ENCODE data around the gene CNST. TPM values are rescaled to one million over a fixed set of nuclear protein-coding genes. Genes with fewer than 3 reads are reported as not detected.
"Not testable (repeated sequence)": the region's sequence is repeated elsewhere in the genome, so short reads cannot be mapped to it uniquely, and the experiment has no call there.

CNST gene
- total and polyA plus RNA-seq, 2 of the 13 experiments (the other 11 are each of a cell fraction or from before 2014, with no cell fraction given), result 6.3 to 12.4 TPM

DNA sequence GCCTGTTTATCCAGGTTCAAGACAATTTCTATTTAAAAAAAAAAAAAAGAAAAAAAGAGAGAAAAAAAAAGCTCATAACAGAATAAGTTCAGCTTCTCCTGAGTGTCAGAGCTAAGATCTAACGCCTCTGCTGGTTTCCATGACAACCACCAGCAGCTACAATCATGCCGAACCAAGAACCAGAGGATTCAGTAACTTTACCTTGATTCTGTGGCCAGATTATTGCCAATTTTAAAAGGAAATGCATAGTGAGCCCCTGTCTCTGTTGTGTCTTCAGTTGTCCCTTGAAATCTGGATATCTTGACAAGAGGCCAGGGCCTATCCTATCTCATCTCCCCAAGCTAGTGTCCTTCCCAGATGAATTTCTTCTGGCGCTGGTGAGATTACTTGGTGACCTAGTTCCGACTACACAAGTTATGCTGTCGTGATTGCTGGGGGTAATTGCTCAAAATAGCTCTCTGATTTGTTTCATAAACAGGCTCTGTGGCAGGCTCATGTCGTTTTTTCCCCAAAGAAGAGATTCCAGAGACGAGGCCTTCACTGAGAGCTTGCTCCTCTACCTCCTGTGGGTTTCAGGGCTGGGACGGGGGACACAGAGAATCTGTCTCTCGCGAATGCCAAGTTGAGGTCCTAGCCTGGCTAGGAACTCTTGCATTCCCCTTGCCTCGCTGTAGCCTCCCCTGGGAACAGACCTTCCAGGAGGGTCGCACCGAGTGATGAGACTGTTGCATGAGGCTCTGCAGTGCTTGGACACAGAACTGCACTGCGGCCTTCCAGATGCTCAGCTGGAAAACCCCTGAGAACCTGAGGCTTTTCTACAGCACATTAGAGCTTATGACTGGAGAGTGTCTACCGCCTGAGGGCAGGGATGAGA, 125.6 kb downstream of the CNST start (continued):
- TF ChIP-seq ZSCAN30 (CRISPR knock-in tag; IDR thresholded peaks at IDR 0.05) (no peak), RBAK (CRISPR knock-in tag; IDR thresholded peaks at IDR 0.05) (no peak), ZNF562 (CRISPR knock-in tag; IDR thresholded peaks at IDR 0.05; ENCODE audit: borderline replicate concordance) (no peak), U2AF1 (optimal IDR thresholded peaks at IDR 0.05; ENCODE audit: low read depth, low read length) (no peak)
- TF ChIP-seq, protein P1, sequence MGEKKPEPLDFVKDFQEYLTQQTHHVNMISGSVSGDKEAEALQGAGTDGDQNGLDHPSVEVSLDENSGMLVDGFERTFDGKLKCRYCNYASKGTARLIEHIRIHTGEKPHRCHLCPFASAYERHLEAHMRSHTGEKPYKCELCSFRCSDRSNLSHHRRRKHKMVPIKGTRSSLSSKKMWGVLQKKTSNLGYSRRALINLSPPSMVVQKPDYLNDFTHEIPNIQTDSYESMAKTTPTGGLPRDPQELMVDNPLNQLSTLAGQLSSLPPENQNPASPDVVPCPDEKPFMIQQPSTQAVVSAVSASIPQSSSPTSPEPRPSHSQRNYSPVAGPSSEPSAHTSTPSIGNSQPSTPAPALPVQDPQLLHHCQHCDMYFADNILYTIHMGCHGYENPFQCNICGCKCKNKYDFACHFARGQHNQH (CRISPR knock-in tag; IDR thresholded peaks at IDR 0.05), result no peak

DNA sequence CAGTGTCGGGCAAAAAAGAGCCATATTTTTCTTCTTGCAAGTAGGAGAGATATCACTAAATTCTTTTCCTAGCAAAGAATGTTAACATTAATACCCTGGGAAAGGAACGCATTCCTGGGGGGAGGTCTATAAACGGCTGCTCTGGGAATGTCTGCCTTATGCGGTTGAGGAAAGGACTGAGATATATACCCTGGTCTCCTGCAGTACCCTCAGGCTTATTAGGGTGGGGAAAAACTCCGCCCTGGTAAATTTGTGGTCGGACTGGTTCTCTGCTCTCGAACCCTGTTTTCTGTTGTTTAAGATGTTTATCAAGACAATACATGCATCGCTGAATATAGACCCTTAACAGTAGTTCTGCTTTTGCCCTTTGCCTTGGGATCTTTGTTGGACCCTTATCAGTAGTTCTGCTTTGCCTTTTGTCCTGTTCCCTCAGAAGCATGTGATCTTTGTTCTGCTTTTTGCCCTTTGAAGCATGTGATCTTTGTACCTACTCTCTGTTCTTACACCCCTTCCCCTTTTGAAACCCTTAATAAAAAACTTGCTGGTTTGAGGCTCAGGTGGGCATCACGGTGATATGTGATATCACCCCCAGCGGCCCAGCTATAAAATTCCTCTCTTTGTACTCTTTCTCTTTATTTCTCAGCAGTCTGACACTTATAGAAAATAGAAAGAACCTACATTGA, 128.1 kb downstream of the CNST start:
- 63% methylated on average over 10 of the region's 10 CpGs for WGBS (ENCODE audit: low lambda C conversion rate)
- ATAC-seq; H4K20me1 ChIP-seq (ENCODE audit: insufficient read depth, low read length); H3K9me3 ChIP-seq (ENCODE audit: low read length); FAIRE-seq; H3K36me3 ChIP-seq (replicated peaks in 1 of 2; ENCODE audit: control insufficient read depth in 1 of 2, insufficient read depth in 2 of 2, low read length in 2 of 2); H3K79me2 ChIP-seq (ENCODE audit: insufficient read depth, low read length); POLR2A ChIA-PET; H3K27ac ChIP-seq (ENCODE audit: extremely low read length, insufficient read depth, low read length); in situ Hi-C loops (cut with HindIII; ENCODE audit: extremely low pct_ligation_motif_present, low pct_unique_long_range_greater_than_20kb); BruUV-seq (replicated peaks); H2AFZ ChIP-seq (ENCODE audit: low read length); H3K4me3 ChIP-seq (replicated peaks in 1 of 3; ENCODE audit: insufficient read depth in 1 of 3, low read depth in 2 of 3, low read length in 3 of 3); DNase-seq (ENCODE audit: low spot score); H3K9ac ChIP-seq (ENCODE audit: insufficient read depth, low read depth, low read length); H3K4me2 ChIP-seq (ENCODE audit: low read depth, low read length); H3K27me3 ChIP-seq (ENCODE audit: control insufficient read depth in 1 of 2, insufficient read depth in 2 of 2, low read length in 2 of 2); intact Hi-C loops (cut with micrococcal nuclease; ENCODE audit: unreplicated experiment); CTCF ChIA-PET (ENCODE audit: low intra/inter-chr PET ratio, low total read pairs): not testable (repeated sequence)
- H3K4me1 ChIP-seq (ENCODE audit: insufficient read depth, low read length), result peaks cover 39% of the 10 kb centered on the region
- TF ChIP-seq ZMYM2 (CRISPR knock-in tag; IDR thresholded peaks at IDR 0.05), result 0 out of 2 replicates have a peak, but pooled peaks have one; percentile 23
- TF ChIP-seq HNF4A (CRISPR knock-in tag; IDR thresholded peaks at IDR 0.05), result peak; percentile 44

Data from HepG2 (cell line).